Mucosa of descending colon (tissue), 3 donors: ENCODE results near the gene COX10. TPM values are rescaled to one million over a fixed set of nuclear protein-coding genes. Genes with fewer than 3 reads are reported as not detected.

ENCODE experiments used
- ATAC-seq: fragments of 200-7000 bp; cut with Tn5 transposase; one replicate; pipeline ENCODE4 v1.9.1; 2020; ENCODE audit warnings: mild to moderate bottlenecking, moderate library complexity
- DNase-seq, 3 donors: peaks; one replicate each; pipeline ENCODE4 v3.0.0-alpha.2; 2020
- H3K36me3 ChIP-seq: fragments of 200-600 bp; one replicate; pipeline ENCODE4 v1.8.0; 2021; ENCODE audit warnings: low read depth, mild to moderate bottlenecking
- H3K4me1 ChIP-seq: fragments of 200-600 bp; one replicate; pipeline ENCODE4 v1.8.0; 2021; ENCODE audit warnings: low read depth, mild to moderate bottlenecking
- H3K4me3 ChIP-seq: fragments of 200-600 bp; one replicate; pipeline ENCODE4 v1.8.0; 2021; ENCODE audit warnings: mild to moderate bottlenecking
- H3K9me3 ChIP-seq: fragments of 200-600 bp; one replicate; pipeline ENCODE4 v1.8.0; 2021; ENCODE audit warnings: mild to moderate bottlenecking
- CTCF ChIP-seq: fragments of 200-600 bp; IDR thresholded peaks from one replicate; pipeline ENCODE4 v1.8.0; 2022; ENCODE audit warnings: antibody characterized with exemption, mild to moderate bottlenecking
- intact Hi-C, 2 donors: fragments of 100-400 bp; cut with DNase I in 1 of 2; cut with micrococcal nuclease in 1 of 2; formaldehyde crosslinking; loops; one replicate each; pipeline versions ENCODE4 v1.11.0 to v1.11.1; 2022; cut with DNase I, micrococcal nuclease
- total RNA-seq, 3 donors: library from RNA; stranded (reverse); fragmentation: NEBNext Ultra II Directional in 2 of 3; extraction: Animal tissue kit (Norgen Biotek cat#: 25700) in 2 of 3; gene quantifications; one replicate each; pipeline versions ENCODE4 v1.2.1 to v1.2.4, GENCODE V29; 2021 to 2023
- donor health status: DM: no; HTN: no; CAD: no; lungs with moderate emphysema.
- donor health status: DM: no; HTN: no; CAD: no.
- donor health status: DM: no; HTN: yes; CAD: no.

COX10 gene
- total RNA-seq, 3 donors from 2014 or later, result 24.9 to 36.3 (median 35.5) TPM

GRCh38 chr17:14211246-14211645 lies 141.9 kb downstream of the COX10 start:
- Histone ChIP-seq H3K4me3 (no peak overlapping the region), H3K4me1 (no peaks in the 10 kb centered on the region), H3K9me3 (no peaks in the 10 kb centered on the region), H3K36me3 (no peaks in the 10 kb centered on the region)
- ATAC-seq, result no peak
- intact Hi-C loops, result no loop called here
- no peak for DNase-seq
- TF ChIP-seq CTCF, result no peak

- ATAC-seq, result no peak
- no peak for TF ChIP-seq CTCF
- DNase-seq, result peak in 2 of 3 donors; percentile 52 to 57
- intact Hi-C loops, result no loop called here
- H3K36me3 ChIP-seq, result no peaks in the 10 kb centered on the region
- H3K4me3 ChIP-seq, result no peak overlapping the region
- no peaks in the 10 kb centered on the region for H3K4me1 ChIP-seq
- no peaks in the 10 kb centered on the region for H3K9me3 ChIP-seq
Measured at GRCh38 chr17:14211801-14212200, 142.5 kb downstream of the COX10 start.

GRCh38 chr17:14212401-14212800 lies 143.1 kb downstream of the COX10 start:
- TF ChIP-seq CTCF, result no peak
- DNase-seq, result no peak
- Histone ChIP-seq H3K4me1 (no peaks in the 10 kb centered on the region), H3K9me3 (no peaks in the 10 kb centered on the region), H3K4me3 (no peak overlapping the region), H3K36me3 (no peaks in the 10 kb centered on the region)
- ATAC-seq, result no peak
- intact Hi-C loops, result no loop called here

- H3K36me3 ChIP-seq, result no peaks in the 10 kb centered on the region
- no peaks in the 10 kb centered on the region for H3K9me3 ChIP-seq
- DNase-seq (no peak), ATAC-seq (no peak)
- no peak overlapping the region for H3K4me3 ChIP-seq
- H3K4me1 ChIP-seq, result no peaks in the 10 kb centered on the region
- intact Hi-C loops, result no loop called here
- no peak for TF ChIP-seq CTCF
Measured at GRCh38 chr17:14214271-14214670, 145.0 kb downstream of the COX10 start.

GRCh38 chr17:14222611-14223010 lies 153.3 kb downstream of the COX10 start:
- Histone ChIP-seq H3K36me3 (no peaks in the 10 kb centered on the region), H3K4me1 (no peaks in the 10 kb centered on the region), H3K9me3 (no peaks in the 10 kb centered on the region), H3K4me3 (no peak overlapping the region)
- intact Hi-C loops, result no loop called here
- DNase-seq (no peak), ATAC-seq (no peak)
- no peak for TF ChIP-seq CTCF
